Natural killer cell (primary cell): ENCODE measurements around the gene ATG9A. TPM values are rescaled to one million over a fixed set of nuclear protein-coding genes. Genes with fewer than 3 reads are reported as not detected.

Source experiments
- ATAC-seq, 3 donors: fragments of 150-1000 bp in 2 of 3; fragments of 200-7000 bp in 1 of 3; cut with Tn5 transposase; 1 replicate in 1 of 3; 2 replicates in 2 of 3; pipeline ENCODE4 v1.10.0; 2021; ENCODE audit warnings: mild to moderate bottlenecking in 2 of 3, moderate library complexity in 2 of 3
- DNase-seq, 2 donors: peaks; one replicate each; pipeline versions ENCODE4 v3.0.0 to v3.0.0-alpha.2; 2013 to 2021; ENCODE audit warnings: mixed read lengths in 1 of 2
- H3K27ac ChIP-seq: one replicate; pipeline ENCODE4 v1.5.1; 2013; ENCODE audit warnings: mild to moderate bottlenecking, low read length
- H3K27me3 ChIP-seq: one replicate; pipeline ENCODE4 v1.6.1; 2013; ENCODE audit warnings: low read length; ENCODE audit not compliant: control insufficient read depth, insufficient read depth
- H3K36me3 ChIP-seq: one replicate; pipeline ENCODE4 v1.6.1; 2013; ENCODE audit warnings: low read length; ENCODE audit not compliant: control insufficient read depth, insufficient read depth
- H3K4me1 ChIP-seq: one replicate; pipeline ENCODE4 v1.6.1; 2013; ENCODE audit warnings: low read length; ENCODE audit not compliant: control insufficient read depth, insufficient read depth
- H3K4me3 ChIP-seq: one replicate; pipeline ENCODE4 v1.5.1; 2013; ENCODE audit warnings: low read length
- H3K9me3 ChIP-seq: one replicate; pipeline ENCODE4 v1.6.1; 2013; ENCODE audit warnings: low read length; ENCODE audit not compliant: control insufficient read depth, insufficient read depth
- H3K27ac Mint-ChIP-seq, 2 donors: one replicate each; pipeline ENCODE4 v1.8.0; 2022; ENCODE audit warnings: mild to moderate bottlenecking in 2 of 2, mixed read lengths in 2 of 2, moderate library complexity in 1 of 2
- H3K27me3 Mint-ChIP-seq, 2 donors: one replicate each; pipeline ENCODE4 v1.8.0; 2022; ENCODE audit warnings: low read depth in 2 of 2, mixed read lengths in 2 of 2
- H3K36me3 Mint-ChIP-seq: one replicate; pipeline ENCODE4 v1.8.0; 2022; ENCODE audit warnings: mixed read lengths
- H3K4me1 Mint-ChIP-seq, 2 donors: one replicate each; pipeline ENCODE4 v1.8.0; 2022; ENCODE audit warnings: mixed read lengths in 2 of 2
- H3K4me3 Mint-ChIP-seq: one replicate; pipeline ENCODE4 v1.8.0; 2022; ENCODE audit warnings: mild to moderate bottlenecking, moderate library complexity, mixed read lengths
- H3K9me3 Mint-ChIP-seq, 2 donors: one replicate each; pipeline ENCODE4 v1.8.0; 2022; ENCODE audit warnings: mixed read lengths in 2 of 2
- WGBS: methylation state at CpG from one replicate; pipeline ENCODE4 v1.1.7; 2013; ENCODE audit warnings: missing lambda C conversion rate; ENCODE audit not compliant: insufficient coverage; 5-methylcytosine and 5-hydroxymethylcytosine counted together
- intact Hi-C: fragments of 100-400 bp; cut with micrococcal nuclease; formaldehyde crosslinking; loops from one replicate; pipeline ENCODE4 v1.14.2; 2022
- total RNA-seq, 4 donors: library from RNA; stranded (reverse); fragments of 120-200 nt in 1 of 4; gene quantifications; one replicate each; pipeline versions ENCODE4 v1.2.3 to v1.2.4, GENCODE V29; 2013 to 2022
- TF ChIP-seq, protein P1 (sequence below): fragments of 200-600 bp; IDR thresholded peaks from one replicate; pipeline ENCODE4 v1.8.0; 2022; ENCODE audit warnings: antibody characterized with exemption

ATG9A gene
- total RNA-seq, 3 donors from 2014 or later (not counting 1 experiment from before 2014, with no cell fraction given): 98.1 to 110 (median 108) TPM

DNA sequence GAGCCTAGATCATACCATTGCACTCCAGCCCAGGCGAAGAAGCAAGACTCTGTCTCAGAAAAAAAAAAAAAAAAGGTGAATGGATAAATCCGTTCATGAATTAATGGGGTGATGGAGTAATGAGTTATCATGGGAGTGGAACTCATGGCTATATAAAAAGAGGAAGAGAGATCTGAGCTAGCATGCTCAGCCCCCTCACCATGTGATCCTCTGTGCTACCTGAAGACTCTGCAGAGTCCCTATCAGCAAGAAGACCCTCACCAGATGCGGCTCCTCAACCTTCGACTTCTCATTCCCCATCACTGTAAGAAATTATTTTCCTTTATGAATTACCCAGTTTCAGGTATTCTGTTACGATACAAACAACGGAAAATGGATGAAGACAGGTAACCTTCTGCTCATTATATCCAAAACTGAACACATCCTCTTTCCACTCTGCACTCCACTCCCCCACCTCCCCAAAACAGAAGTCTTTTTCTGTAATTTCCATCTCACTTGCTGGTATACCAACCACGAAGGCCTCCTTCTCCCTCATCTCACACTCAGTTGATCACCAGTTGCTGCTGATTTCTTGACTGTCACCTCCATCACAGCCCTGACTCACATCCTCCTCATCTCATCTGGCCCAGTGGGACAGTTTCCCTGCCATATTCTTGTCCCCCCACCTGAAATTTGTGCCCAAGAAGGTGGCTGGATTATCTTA, 42.5 kb downstream of the ATG9A start:
- Histone ChIP-seq H3K27me3 (no peaks in the 10 kb centered on the region), H3K4me1 (no peaks in the 10 kb centered on the region), H3K36me3 (peaks cover 29% of the 10 kb centered on the region), H3K27ac (no peak overlapping the region), H3K9me3 (no peaks in the 10 kb centered on the region), H3K4me3 (no peak overlapping the region)
- H3K27ac Mint-ChIP-seq: no peak overlapping the region
- peaks cover 0 to 7% of the 10 kb centered on the region in 2 donors for H3K4me1 Mint-ChIP-seq
- ATAC-seq (no peak), DNase-seq (no peak)
- H3K27me3 Mint-ChIP-seq: no peaks in the 10 kb centered on the region
- H3K36me3 Mint-ChIP-seq: no peaks in the 10 kb centered on the region
- no peak overlapping the region for H3K4me3 Mint-ChIP-seq
- no peaks in the 10 kb centered on the region for H3K9me3 Mint-ChIP-seq
- WGBS: 80% methylated on average over 7 of the region's 7 CpGs
- intact Hi-C loops: no loop called here
- TF ChIP-seq, protein P1, sequence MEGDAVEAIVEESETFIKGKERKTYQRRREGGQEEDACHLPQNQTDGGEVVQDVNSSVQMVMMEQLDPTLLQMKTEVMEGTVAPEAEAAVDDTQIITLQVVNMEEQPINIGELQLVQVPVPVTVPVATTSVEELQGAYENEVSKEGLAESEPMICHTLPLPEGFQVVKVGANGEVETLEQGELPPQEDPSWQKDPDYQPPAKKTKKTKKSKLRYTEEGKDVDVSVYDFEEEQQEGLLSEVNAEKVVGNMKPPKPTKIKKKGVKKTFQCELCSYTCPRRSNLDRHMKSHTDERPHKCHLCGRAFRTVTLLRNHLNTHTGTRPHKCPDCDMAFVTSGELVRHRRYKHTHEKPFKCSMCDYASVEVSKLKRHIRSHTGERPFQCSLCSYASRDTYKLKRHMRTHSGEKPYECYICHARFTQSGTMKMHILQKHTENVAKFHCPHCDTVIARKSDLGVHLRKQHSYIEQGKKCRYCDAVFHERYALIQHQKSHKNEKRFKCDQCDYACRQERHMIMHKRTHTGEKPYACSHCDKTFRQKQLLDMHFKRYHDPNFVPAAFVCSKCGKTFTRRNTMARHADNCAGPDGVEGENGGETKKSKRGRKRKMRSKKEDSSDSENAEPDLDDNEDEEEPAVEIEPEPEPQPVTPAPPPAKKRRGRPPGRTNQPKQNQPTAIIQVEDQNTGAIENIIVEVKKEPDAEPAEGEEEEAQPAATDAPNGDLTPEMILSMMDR: no peak

DNA sequence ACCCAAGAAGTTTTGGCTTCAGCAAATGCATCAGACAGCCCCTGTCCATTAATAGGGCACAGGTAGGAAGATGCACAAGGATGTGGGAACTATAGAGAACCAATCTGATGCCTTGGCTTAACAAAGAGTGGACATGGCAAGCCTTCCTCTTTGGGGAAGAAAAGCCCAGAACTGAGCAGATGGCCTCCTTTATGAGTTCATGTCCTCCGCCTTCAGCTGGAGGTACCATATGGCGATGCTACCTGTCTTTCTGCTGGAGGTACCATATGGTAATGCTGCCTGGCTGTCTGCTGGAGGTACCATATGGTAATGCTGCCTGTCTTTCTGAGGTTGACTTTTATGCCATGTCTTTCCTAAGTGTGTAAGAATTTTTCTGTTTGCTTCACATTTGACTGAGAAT, 45.3 kb downstream of the ATG9A start:
- Mint-ChIP-seq H3K9me3 (no peaks in the 10 kb centered on the region), H3K36me3 (no peaks in the 10 kb centered on the region), H3K27me3 (no peaks in the 10 kb centered on the region), H3K4me3 (no peak overlapping the region), H3K4me1 (peaks cover 12 to 32% of the 10 kb centered on the region in 2 donors), H3K27ac (peak overlapping the region in 1 of 2 donors; percentile 24)
- Histone ChIP-seq H3K27ac (no peak overlapping the region), H3K9me3 (no peaks in the 10 kb centered on the region), H3K4me1 (peaks cover 10% of the 10 kb centered on the region), H3K27me3 (no peaks in the 10 kb centered on the region), H3K36me3 (peaks cover 53% of the 10 kb centered on the region), H3K4me3 (no peak overlapping the region)
- TF ChIP-seq, protein P1: no peak
- no peak for ATAC-seq
- intact Hi-C loops: no loop called here
- no peak for DNase-seq
- 94% methylated on average over 2 of the region's 2 CpGs for WGBS

DNA sequence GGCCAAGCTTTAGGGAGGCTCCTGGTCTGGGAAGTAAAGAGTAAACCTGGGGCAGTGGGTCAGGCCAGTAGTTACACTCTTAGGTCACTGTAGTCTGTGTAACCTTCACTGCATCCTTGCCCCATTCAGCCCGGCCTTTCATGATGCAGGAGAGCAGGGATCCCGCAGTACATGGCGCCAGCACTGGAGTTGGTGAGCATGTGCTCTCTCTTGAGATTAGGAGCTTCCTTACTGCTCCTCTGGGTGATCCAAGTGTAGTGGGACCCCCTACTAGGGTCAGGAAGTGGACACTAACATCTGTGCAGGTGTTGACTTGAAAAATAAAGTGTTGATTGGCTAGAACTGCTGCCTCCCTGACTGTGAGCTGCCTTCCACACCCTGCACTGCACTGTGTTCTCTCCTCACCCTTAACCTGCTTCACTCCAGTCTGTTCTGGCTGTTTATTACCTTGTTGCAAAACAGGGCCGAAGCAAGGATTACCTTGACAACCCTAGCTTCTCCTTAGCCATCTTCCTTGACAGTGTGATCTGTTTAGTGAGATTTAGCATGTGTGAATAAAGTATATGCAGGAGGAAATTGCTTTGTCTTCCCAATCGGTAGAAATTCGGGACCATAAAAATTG, 46.2 kb downstream of the ATG9A start:
- no peaks in the 10 kb centered on the region for H3K9me3 Mint-ChIP-seq
- DNase-seq (no peak), ATAC-seq (no peak)
- Histone ChIP-seq H3K27me3 (no peaks in the 10 kb centered on the region), H3K4me1 (peaks cover 17% of the 10 kb centered on the region), H3K36me3 (peaks cover 53% of the 10 kb centered on the region), H3K27ac (no peak overlapping the region), H3K9me3 (no peaks in the 10 kb centered on the region), H3K4me3 (no peak overlapping the region)
- intact Hi-C loops: no loop called here
- H3K4me3 Mint-ChIP-seq: no peak overlapping the region
- H3K27ac Mint-ChIP-seq: peak overlapping the region; percentile 47 to 70
- peaks cover 19 to 39% of the 10 kb centered on the region in 2 donors for H3K4me1 Mint-ChIP-seq
- no peaks in the 10 kb centered on the region for H3K36me3 Mint-ChIP-seq
- no peaks in the 10 kb centered on the region for H3K27me3 Mint-ChIP-seq
- WGBS: 94% methylated on average over 5 of the region's 6 CpGs
- TF ChIP-seq, protein P1: no peak
